Breast epithelium (tissue), 3 donors: ENCODE results near the gene CDX1.

Source experiments
- CTCF ChIP-seq, 3 donors: fragments of 450-650 bp; IDR thresholded peaks; one replicate each; pipeline ENCODE4 v1.5.1; 2016 to 2017; ENCODE audit warnings: antibody characterized with exemption in 3 of 3, mild to moderate bottlenecking in 3 of 3, moderate library complexity in 3 of 3
- POLR2A ChIP-seq: fragments of 450-650 bp; IDR thresholded peaks from one replicate; pipeline ENCODE4 v1.6.1; 2016; ENCODE audit warnings: antibody characterized with exemption, mild to moderate bottlenecking, moderate library complexity

- no peak for TF ChIP-seq CTCF (IDR thresholded peaks at IDR 0.05)
- no peak for TF ChIP-seq POLR2A
Measured at GRCh38 chr5:150126921-150127265, 39.7 kb upstream of the CDX1 start.
